Glutamatergic neuron (in vitro differentiated cells): ENCODE results near the gene H1-8. TPM values are rescaled to one million over a fixed set of nuclear protein-coding genes. Genes with fewer than 3 reads are reported as not detected.

ENCODE experiments used
- DNase-seq: peaks from one replicate; pipeline ENCODE4 v3.0.0; 2022
- H3K27ac Mint-ChIP-seq: one replicate; pipeline ENCODE4 v1.8.0; 2020; ENCODE audit warnings: mild to moderate bottlenecking, mixed read lengths, inconsistent platforms; ENCODE audit not compliant: unreplicated experiment
- H3K27me3 Mint-ChIP-seq: one replicate; pipeline ENCODE4 v1.8.0; 2020; ENCODE audit warnings: mild to moderate bottlenecking, moderate library complexity, mixed read lengths, inconsistent platforms; ENCODE audit not compliant: unreplicated experiment
- H3K36me3 Mint-ChIP-seq: one replicate; pipeline ENCODE4 v1.8.0; 2020; ENCODE audit warnings: mild to moderate bottlenecking, mixed read lengths, inconsistent platforms; ENCODE audit not compliant: unreplicated experiment
- H3K4me1 Mint-ChIP-seq: one replicate; pipeline ENCODE4 v1.8.0; 2020; ENCODE audit warnings: mild to moderate bottlenecking, low read depth, mixed read lengths, inconsistent platforms; ENCODE audit not compliant: unreplicated experiment
- H3K4me3 Mint-ChIP-seq: one replicate; pipeline ENCODE4 v1.8.0; 2020; ENCODE audit warnings: mild to moderate bottlenecking, mixed read lengths, inconsistent platforms; ENCODE audit not compliant: unreplicated experiment
- H3K9me3 Mint-ChIP-seq: one replicate; pipeline ENCODE4 v1.8.0; 2020; ENCODE audit warnings: mild to moderate bottlenecking, moderate library complexity, mixed read lengths, inconsistent platforms; ENCODE audit not compliant: unreplicated experiment
- total RNA-seq: library from RNA; stranded (reverse); fragmentation: NEBNext Ultra II Directional; extraction: Animal tissue kit (Norgen Biotek cat#: 25700); gene quantifications from one replicate; pipeline ENCODE4 v1.2.1, GENCODE V29; 2021; ENCODE audit not compliant: unreplicated experiment
- TF ChIP-seq, protein P1 (sequence below): fragments of 200-600 bp; sonication (generic); IDR thresholded peaks from one replicate; pipeline ENCODE4 v1.5.0; 2021; ENCODE audit not compliant: partially characterized antibody, unreplicated experiment

H1-8 gene
- total RNA-seq, 1 donor from 2014 or later, result not detected

DNA sequence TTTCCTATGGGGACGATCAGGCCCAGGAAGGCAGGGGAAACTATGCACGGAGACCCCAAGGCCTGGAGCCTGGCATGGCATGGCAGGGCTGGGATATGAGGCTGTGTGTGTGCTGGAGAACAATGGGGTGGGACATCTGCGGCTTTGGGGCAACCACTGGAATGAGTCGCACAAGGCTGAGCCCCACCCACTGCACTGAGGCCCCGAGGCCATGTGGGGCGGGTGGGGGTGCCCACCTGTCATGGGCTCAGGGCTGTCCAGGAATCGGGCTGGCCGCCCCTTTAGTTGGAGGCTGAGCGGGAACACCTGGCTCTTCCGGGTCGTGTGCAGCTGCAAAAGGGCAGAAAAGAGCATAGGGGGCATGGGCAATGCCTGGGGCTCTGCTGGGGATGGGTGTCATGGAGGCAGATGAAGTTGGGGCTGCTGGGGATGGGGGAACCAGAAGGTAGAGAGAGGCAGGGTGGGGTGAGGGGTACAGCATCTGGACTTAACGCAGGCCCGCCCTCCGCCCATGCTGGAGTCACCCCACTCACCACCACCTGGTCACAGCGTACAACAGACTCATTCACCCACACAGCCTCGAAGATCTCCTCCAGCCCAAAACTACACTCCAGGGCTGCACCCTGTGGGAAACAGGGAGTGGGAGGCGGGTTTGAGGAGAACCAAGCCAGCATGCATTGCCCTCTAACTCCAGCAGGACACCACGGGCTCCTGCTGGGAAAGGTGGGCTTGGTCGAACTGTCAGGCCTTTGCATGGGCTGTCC, 32.4 kb downstream of the H1-8 start:
- TF ChIP-seq, protein P1, sequence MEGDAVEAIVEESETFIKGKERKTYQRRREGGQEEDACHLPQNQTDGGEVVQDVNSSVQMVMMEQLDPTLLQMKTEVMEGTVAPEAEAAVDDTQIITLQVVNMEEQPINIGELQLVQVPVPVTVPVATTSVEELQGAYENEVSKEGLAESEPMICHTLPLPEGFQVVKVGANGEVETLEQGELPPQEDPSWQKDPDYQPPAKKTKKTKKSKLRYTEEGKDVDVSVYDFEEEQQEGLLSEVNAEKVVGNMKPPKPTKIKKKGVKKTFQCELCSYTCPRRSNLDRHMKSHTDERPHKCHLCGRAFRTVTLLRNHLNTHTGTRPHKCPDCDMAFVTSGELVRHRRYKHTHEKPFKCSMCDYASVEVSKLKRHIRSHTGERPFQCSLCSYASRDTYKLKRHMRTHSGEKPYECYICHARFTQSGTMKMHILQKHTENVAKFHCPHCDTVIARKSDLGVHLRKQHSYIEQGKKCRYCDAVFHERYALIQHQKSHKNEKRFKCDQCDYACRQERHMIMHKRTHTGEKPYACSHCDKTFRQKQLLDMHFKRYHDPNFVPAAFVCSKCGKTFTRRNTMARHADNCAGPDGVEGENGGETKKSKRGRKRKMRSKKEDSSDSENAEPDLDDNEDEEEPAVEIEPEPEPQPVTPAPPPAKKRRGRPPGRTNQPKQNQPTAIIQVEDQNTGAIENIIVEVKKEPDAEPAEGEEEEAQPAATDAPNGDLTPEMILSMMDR, result no peak
- Mint-ChIP-seq H3K4me1 (peaks cover 20% of the 10 kb centered on the region), H3K27me3 (peaks cover 14% of the 10 kb centered on the region), H3K9me3 (peaks cover 11% of the 10 kb centered on the region), H3K36me3 (no peaks in the 10 kb centered on the region), H3K27ac (no peak overlapping the region), H3K4me3 (no peak overlapping the region)
- no peak for DNase-seq

GRCh38 chr3:129575997-129576384, 33.0 kb downstream of the H1-8 start:
- peaks cover 17% of the 10 kb centered on the region for H3K27me3 Mint-ChIP-seq

DNA sequence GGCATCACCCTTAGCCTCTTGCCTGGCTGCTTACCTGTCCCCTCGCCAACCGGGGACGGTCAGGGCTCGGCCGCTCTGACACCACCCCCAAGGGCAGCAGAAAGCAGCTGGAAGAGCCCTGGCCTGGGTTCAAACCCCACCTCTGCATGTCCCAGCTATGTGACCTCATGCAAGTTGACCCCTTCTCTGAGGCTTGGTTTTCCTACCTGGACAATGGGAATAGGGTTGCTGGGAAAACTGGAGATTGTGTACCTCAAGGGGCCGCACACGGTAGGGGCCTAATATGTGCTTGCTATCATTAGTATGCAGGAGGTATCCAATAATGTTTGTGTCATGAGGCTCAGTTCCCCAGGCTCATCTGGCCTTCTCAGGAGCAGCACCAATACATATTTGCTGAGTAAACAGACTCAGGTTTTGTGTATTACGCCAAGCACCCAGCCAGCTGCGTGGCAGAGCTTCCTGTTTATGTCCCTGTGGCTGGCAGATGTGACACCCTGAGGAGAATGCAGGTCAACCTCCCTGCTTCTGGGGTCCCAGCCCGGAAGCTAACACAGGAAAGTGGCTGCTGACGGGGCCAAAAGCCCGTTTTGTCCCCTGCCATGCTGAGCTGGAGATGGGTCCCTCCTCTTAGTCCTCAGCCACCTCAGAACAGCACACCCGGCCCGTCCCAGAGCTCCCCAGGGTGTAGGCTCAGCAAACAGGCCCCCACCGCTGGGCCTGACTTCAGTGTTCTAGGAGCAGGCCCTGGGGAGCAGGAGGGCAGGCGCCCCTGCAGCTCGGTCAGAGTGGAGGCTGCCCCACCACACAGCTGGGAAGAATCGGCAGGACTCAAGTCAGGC, 33.8 kb downstream of the H1-8 start:
- DNase-seq, result no peak
- TF ChIP-seq, protein P1, result no peak
- Mint-ChIP-seq H3K4me3 (no peak overlapping the region), H3K9me3 (peaks cover 11% of the 10 kb centered on the region), H3K27ac (peak overlapping the region; percentile 62), H3K27me3 (peaks cover 18% of the 10 kb centered on the region), H3K4me1 (peaks cover 22% of the 10 kb centered on the region), H3K36me3 (no peaks in the 10 kb centered on the region)

More at GRCh38 chr3:129575997-129576384, 33.0 kb downstream of the H1-8 start:
- H3K27ac Mint-ChIP-seq, result peak overlapping the region; percentile 62
- TF ChIP-seq, protein P1, result no peak
- no peak overlapping the region for H3K4me3 Mint-ChIP-seq
- H3K9me3 Mint-ChIP-seq, result peaks cover 11% of the 10 kb centered on the region
- DNase-seq, result no peak
- H3K36me3 Mint-ChIP-seq, result no peaks in the 10 kb centered on the region
- H3K4me1 Mint-ChIP-seq, result peaks cover 21% of the 10 kb centered on the region

DNA sequence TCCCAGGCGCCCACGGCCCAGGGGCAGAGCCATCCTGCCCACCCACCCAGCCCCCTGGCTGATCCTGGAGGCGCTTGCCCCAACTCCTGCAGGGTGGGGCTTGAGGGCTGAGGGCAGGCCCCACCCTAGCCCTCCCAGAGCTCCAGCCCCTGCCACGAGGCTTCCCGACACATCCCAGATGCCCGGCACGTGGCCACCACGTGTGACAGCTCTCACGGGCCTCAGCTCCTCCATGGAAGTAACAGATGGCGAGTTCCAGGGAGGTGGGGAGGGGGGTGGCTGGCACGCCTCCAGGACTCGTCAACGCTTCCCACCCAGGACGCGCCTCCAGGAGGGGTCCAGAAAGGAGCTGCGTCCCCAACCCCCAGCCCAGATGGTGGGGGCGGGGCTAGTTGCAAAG, 34.4 kb downstream of the H1-8 start:
- Mint-ChIP-seq H3K27me3 (peaks cover 13% of the 10 kb centered on the region), H3K27ac (no peak overlapping the region)
- peak; percentile 72 for DNase-seq

More for the DNA sequence above, 34.4 kb downstream of the H1-8 start:
- peaks cover 11% of the 10 kb centered on the region for H3K9me3 Mint-ChIP-seq
- H3K36me3 Mint-ChIP-seq, result no peaks in the 10 kb centered on the region
- peaks cover 19% of the 10 kb centered on the region for H3K4me1 Mint-ChIP-seq
- no peak overlapping the region for H3K4me3 Mint-ChIP-seq
- TF ChIP-seq, protein P1, result no peak
